ENCODE measurements around the gene MYO3B. TPM values are rescaled to one million over a fixed set of nuclear protein-coding genes. Genes with fewer than 3 reads are reported as not detected.

MYO3B gene
- total RNA-seq, 2 donors from 2014 or later: 0.31 TPM; not detected in 1

DNA sequence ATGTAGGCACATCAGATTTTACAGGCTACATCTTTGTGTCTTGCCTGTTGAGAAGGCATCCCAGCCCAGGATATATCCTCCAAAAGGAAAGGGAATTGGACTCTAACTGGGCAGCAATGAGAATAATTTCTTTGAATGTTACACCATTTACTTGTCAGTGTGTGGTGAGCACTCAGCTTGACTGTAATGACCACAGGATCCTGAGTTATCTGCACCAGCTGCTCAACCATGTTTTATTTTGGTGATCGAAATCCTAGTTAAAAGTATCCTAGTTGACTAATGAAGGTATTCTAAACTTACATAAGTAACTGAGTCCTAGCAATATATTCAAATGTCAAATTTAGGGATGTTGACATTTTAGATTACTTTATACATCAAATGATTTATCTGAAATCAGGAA, 123.0 kb downstream of the MYO3B start:
- ATAC-seq (no peak), DNase-seq (ENCODE audit: low spot score) (no peak)
- no peak overlapping the region for H3K4me3 Mint-ChIP-seq
- no peak overlapping the region for H3K27ac Mint-ChIP-seq
- H3K4me1 Mint-ChIP-seq (ENCODE audit: low read depth in 2 of 2): peaks cover 7 to 10% of the 10 kb centered on the region in 2 donors
- H3K36me3 Mint-ChIP-seq: peaks cover 3% of the 10 kb centered on the region
- peaks cover 3 to 4% of the 10 kb centered on the region in 2 donors for H3K27me3 Mint-ChIP-seq
- peaks cover 4% of the 10 kb centered on the region for H3K9me3 Mint-ChIP-seq

DNA sequence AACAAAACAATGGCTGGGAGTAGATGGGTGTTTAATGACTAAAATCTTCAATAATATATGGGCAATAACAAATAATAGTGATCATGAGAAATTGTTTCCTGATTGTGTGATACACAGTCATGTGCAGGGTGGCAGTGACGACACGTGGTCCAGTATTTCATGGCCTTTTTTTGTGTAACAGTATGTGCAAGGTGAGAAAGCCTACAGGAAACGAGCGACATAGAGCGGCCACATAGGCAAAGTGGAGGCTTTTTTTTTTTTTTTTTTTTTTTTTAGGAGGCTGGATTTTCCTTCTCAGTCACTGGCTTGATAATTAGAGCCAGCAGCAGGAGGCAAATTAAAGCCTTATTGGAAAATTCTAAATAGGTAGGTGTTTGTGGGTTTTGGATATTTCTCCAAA, 123.7 kb downstream of the MYO3B start:
- Mint-ChIP-seq H3K27ac (no peak overlapping the region), H3K4me3 (peak overlapping the region; percentile 25), H3K4me1 (ENCODE audit: low read depth in 2 of 2) (peaks cover 7 to 10% of the 10 kb centered on the region in 2 donors), H3K36me3 (no peaks in the 10 kb centered on the region), H3K9me3 (no peaks in the 10 kb centered on the region), H3K27me3 (peaks cover 0 to 2% of the 10 kb centered on the region in 2 donors)
- no peak for DNase-seq (ENCODE audit: low spot score)
- peak; percentile 69 to 78 for ATAC-seq

- peaks cover 2 to 6% of the 10 kb centered on the region in 2 donors for H3K27me3 Mint-ChIP-seq
- ATAC-seq: no peak
- no peak overlapping the region for H3K27ac Mint-ChIP-seq
These were observed 127.8 kb downstream of the MYO3B start for GRCh38 chr2:170305711-170306110.

GRCh38 chr2:170306293-170306873, 128.4 kb downstream of the MYO3B start:
- H3K36me3 Mint-ChIP-seq: no peaks in the 10 kb centered on the region
- ATAC-seq: no peak
- no peak overlapping the region for H3K4me3 Mint-ChIP-seq
- no peak overlapping the region for H3K27ac Mint-ChIP-seq
- peaks cover 4 to 7% of the 10 kb centered on the region in 2 donors for H3K4me1 Mint-ChIP-seq (ENCODE audit: low read depth in 2 of 2)
- DNase-seq (ENCODE audit: low spot score): no peak
- H3K27me3 Mint-ChIP-seq: peaks cover 2 to 6% of the 10 kb centered on the region in 2 donors
- no peaks in the 10 kb centered on the region for H3K9me3 Mint-ChIP-seq

More at GRCh38 chr2:170305711-170306110, 127.8 kb downstream of the MYO3B start:
- no peak for DNase-seq (ENCODE audit: low spot score)
- peaks cover 5 to 7% of the 10 kb centered on the region in 2 donors for H3K4me1 Mint-ChIP-seq (ENCODE audit: low read depth in 2 of 2)
- H3K9me3 Mint-ChIP-seq: no peaks in the 10 kb centered on the region
- H3K4me3 Mint-ChIP-seq: no peak overlapping the region
- H3K36me3 Mint-ChIP-seq: no peaks in the 10 kb centered on the region

- Mint-ChIP-seq H3K27ac (no peak overlapping the region), H3K27me3 (peaks cover 2 to 6% of the 10 kb centered on the region in 2 donors), H3K4me1 (ENCODE audit: low read depth in 2 of 2) (peaks cover 0 to 3% of the 10 kb centered on the region in 2 donors), H3K4me3 (no peak overlapping the region), H3K9me3 (no peaks in the 10 kb centered on the region), H3K36me3 (no peaks in the 10 kb centered on the region)
- ATAC-seq (no peak), DNase-seq (ENCODE audit: low spot score) (no peak)
These were observed 129.1 kb downstream of the MYO3B start for GRCh38 chr2:170307052-170307451.

DNA sequence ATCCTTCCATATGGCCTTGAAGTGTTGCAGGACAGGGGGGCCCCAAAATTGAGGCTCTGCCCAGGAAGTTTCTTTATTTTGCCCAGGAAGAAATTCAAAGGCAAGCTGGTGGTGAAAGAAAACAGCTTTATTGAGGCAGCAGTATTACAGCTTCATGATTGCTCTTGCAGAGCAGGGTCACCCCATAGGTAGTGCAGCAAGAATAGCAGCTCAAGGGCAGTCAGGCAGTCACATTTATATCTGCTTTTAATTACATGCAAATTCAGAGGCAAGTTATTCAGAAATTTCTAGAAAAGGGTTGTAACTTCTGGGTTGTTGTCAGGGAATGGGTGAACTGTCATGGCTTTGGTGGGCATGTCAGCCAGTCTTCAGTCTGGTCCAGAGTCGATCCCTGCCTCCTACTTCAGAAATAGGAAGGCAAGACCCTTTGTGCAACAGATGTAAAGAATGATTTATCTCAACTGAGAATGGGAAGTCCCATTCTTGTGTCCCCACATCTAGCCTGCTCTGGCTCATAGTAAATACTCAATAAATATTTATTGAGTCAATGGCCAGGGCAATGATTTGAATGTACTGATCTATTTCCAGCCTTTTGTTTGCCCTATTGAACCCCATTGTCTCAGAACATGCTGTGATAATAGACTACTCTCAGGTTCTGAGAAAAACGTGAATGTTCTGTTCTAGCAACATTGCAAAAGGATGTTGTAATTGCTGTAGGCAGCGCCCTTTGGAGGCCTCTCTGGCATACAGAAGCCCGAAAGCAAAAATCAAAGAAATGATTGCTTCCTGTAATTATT, 129.8 kb downstream of the MYO3B start:
- Mint-ChIP-seq H3K27ac (no peak overlapping the region), H3K4me3 (no peak overlapping the region), H3K27me3 (peaks cover 2 to 6% of the 10 kb centered on the region in 2 donors), H3K4me1 (ENCODE audit: low read depth in 2 of 2) (no peaks in the 10 kb centered on the region), H3K9me3 (no peaks in the 10 kb centered on the region), H3K36me3 (no peaks in the 10 kb centered on the region)
- ATAC-seq: no peak
- no peak for DNase-seq (ENCODE audit: low spot score)

DNA sequence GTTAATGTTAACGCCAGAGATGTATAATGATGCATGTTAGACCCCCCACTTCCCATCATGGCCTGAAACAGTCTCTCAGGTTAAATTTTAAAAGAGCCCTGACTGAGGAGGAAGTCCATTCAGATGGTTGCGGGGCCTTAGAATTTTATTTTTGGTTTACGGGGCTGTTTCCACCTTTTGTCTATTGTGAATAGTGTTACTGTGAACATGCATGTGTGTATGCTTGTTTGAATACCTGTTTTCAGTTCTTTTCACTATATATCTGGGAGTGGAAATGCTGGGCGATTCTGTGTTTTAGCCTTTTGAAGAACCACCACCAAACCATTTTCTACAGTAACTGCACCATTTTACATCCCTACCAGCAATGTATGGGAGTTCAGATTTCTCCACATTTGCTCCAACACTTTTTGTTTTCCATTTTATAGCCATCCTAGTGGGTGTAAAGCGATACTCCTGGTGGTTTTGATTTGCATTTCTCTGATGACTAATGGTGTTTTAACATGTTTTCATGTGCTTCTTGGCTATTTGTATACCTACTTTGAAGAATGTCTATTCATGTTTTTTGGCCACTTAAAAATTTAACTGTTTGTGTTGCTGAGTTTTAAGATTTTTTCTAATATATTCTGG, 133.0 kb downstream of the MYO3B start:
- ATAC-seq (no peak), DNase-seq (ENCODE audit: low spot score) (no peak)
- H3K4me1 Mint-ChIP-seq (ENCODE audit: low read depth in 2 of 2): no peaks in the 10 kb centered on the region
- H3K27ac Mint-ChIP-seq: no peak overlapping the region
- H3K36me3 Mint-ChIP-seq: no peaks in the 10 kb centered on the region
- peaks cover 4 to 15% of the 10 kb centered on the region in 2 donors for H3K27me3 Mint-ChIP-seq
- H3K4me3 Mint-ChIP-seq: no peak overlapping the region
- H3K9me3 Mint-ChIP-seq: no peaks in the 10 kb centered on the region

DNA sequence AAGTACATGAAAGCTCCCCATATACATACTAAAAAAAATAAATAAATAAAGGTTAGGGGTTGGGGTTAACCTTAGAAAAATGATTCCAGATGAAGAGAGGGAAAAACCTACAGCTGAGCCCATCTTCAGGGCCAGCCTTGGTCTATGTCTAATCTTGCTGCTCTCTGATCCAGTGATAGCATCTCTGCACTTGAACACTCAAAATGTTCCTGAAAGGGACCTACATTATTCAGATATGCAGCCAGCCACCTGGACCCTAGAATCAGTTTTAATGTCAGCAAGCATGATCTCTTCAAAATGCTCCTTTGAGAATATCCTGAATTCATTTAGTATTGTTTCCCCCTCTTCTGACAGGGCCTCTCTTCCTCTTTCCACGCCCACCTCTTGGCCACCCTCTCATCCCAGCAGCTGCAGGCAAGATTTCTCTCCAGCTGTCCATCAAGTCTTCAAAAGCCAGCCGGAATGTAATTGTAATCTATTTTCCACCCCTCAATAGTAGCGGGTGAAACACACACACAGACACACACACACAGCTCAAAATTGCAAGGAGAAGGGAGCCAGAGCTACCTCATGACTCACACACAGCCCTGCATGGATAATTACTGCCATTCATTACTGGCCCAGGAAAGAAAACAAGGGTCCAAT, 135.5 kb downstream of the MYO3B start:
- H3K27me3 Mint-ChIP-seq: peaks cover 15 to 28% of the 10 kb centered on the region in 2 donors
- no peak overlapping the region for H3K27ac Mint-ChIP-seq
- H3K4me1 Mint-ChIP-seq (ENCODE audit: low read depth in 2 of 2): no peaks in the 10 kb centered on the region
- ATAC-seq (no peak), DNase-seq (ENCODE audit: low spot score) (no peak)
- H3K9me3 Mint-ChIP-seq: peaks cover 3% of the 10 kb centered on the region
- no peak overlapping the region for H3K4me3 Mint-ChIP-seq
- H3K36me3 Mint-ChIP-seq: no peaks in the 10 kb centered on the region

DNA sequence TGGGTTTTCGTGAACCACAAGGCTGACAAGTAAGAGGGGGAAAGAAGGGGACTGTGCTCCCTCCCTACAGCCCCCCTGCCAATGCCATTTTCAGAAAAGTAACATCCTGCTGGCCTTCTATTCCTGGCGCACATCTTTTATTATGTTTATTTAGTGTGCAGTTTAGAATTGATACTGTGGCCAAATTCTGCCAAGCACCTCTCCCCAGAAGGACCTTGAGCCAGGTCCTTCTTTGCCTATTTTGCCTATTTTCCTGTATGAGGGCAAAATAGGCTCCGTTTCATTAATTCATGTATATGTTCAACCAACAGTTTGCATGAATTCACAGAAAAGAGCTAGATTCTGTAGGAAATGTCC, 136.0 kb downstream of the MYO3B start:
- Mint-ChIP-seq H3K4me3 (no peak overlapping the region), H3K4me1 (ENCODE audit: low read depth in 2 of 2) (no peaks in the 10 kb centered on the region), H3K27ac (no peak overlapping the region), H3K36me3 (no peaks in the 10 kb centered on the region), H3K9me3 (peaks cover 3% of the 10 kb centered on the region), H3K27me3 (peaks cover 18 to 31% of the 10 kb centered on the region in 2 donors)
- no peak for DNase-seq (ENCODE audit: low spot score)
- no peak for ATAC-seq

- Mint-ChIP-seq H3K27ac (no peak overlapping the region), H3K27me3 (peaks cover 25 to 26% of the 10 kb centered on the region in 2 donors)
- DNase-seq (ENCODE audit: low spot score): no peak
These were observed 136.9 kb downstream of the MYO3B start for GRCh38 chr2:170314744-170315447.

DNA sequence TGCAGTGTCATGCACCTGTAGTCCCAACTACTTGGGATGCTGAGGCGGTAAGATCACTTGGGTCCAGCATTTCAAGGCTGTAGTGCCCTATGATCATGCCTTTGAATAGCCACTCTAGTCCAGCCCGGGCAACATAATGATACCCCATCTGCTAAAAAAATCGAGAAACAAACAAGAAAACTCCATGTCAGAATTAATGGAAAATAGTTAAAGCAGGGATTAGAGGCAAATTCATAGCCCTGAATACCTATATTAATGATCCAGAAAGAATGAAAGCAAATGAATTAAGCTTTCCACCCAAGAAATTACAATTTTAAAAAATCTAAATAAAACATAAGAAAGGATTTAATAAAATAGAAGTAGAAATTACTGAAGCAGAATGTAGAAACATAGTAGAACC, 143.0 kb downstream of the MYO3B start:
- Mint-ChIP-seq H3K27ac (no peak overlapping the region), H3K27me3 (peaks cover 16 to 27% of the 10 kb centered on the region in 2 donors), H3K4me3 (no peak overlapping the region), H3K4me1 (ENCODE audit: low read depth in 2 of 2) (no peaks in the 10 kb centered on the region), H3K36me3 (no peaks in the 10 kb centered on the region), H3K9me3 (peaks cover 3% of the 10 kb centered on the region)
- ATAC-seq (no peak), DNase-seq (ENCODE audit: low spot score) (no peak)

More at GRCh38 chr2:170314744-170315447, 136.9 kb downstream of the MYO3B start:
- H3K36me3 Mint-ChIP-seq: no peaks in the 10 kb centered on the region
- no peak for ATAC-seq
- H3K9me3 Mint-ChIP-seq: peaks cover 3% of the 10 kb centered on the region
- no peaks in the 10 kb centered on the region for H3K4me1 Mint-ChIP-seq (ENCODE audit: low read depth in 2 of 2)
- H3K4me3 Mint-ChIP-seq: no peak overlapping the region

GRCh38 chr2:170321526-170321925, 143.6 kb downstream of the MYO3B start:
- Mint-ChIP-seq H3K4me1 (ENCODE audit: low read depth in 2 of 2) (no peaks in the 10 kb centered on the region), H3K9me3 (peaks cover 3% of the 10 kb centered on the region), H3K27me3 (peaks cover 16 to 26% of the 10 kb centered on the region in 2 donors), H3K36me3 (no peaks in the 10 kb centered on the region), H3K4me3 (no peak overlapping the region), H3K27ac (no peak overlapping the region)
- DNase-seq (ENCODE audit: low spot score) (no peak), ATAC-seq (no peak)

DNA sequence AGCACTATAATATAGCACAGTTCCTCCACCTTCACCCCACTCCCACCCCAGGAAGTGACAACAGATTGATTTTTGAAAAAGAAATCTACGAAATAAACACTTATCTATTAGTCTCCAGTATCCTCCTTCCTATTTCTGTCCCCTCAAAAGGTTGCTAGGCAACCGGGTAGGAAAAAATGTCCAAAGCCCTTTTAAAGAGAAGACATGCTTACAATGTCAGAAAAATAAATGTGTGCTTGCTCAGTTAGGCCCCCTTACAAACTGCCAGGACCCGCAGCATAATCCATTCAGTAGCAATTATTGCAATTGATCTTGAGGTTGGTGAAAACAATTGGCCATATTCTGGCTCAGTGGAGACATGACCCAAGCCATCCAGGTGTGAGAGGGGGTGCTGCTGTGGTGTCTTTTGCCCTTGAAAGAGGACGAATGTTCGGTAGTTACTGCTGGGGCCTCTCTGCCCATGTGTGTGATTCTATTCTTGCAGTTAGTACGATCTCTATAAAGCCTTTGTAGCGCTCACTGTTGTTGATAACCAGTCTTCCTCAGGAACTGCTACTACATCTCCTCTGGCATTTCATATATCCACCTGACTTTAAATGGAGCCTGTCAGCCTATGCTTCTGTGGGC, 144.3 kb downstream of the MYO3B start:
- Mint-ChIP-seq H3K4me1 (ENCODE audit: low read depth in 2 of 2) (no peaks in the 10 kb centered on the region), H3K9me3 (no peaks in the 10 kb centered on the region), H3K27ac (no peak overlapping the region), H3K4me3 (no peak overlapping the region), H3K27me3 (peaks cover 9 to 22% of the 10 kb centered on the region in 2 donors), H3K36me3 (no peaks in the 10 kb centered on the region)
- DNase-seq (ENCODE audit: low spot score): no peak
- ATAC-seq: no peak

Data from natural killer cell treated with Interleukin-12 subunit alpha and Interleukin-12 subunit beta and Interleukin-15 and Interleukin-18, amount 100 ng/mL, for 72 hours (primary cell).